ENCODE data around the gene LSM14B. TPM values are rescaled to one million over a fixed set of nuclear protein-coding genes. Genes with fewer than 3 reads are reported as not detected.

LSM14B gene
- total RNA-seq, 2 donors from 2014 or later, result 39.7 to 87.1 TPM

DNA sequence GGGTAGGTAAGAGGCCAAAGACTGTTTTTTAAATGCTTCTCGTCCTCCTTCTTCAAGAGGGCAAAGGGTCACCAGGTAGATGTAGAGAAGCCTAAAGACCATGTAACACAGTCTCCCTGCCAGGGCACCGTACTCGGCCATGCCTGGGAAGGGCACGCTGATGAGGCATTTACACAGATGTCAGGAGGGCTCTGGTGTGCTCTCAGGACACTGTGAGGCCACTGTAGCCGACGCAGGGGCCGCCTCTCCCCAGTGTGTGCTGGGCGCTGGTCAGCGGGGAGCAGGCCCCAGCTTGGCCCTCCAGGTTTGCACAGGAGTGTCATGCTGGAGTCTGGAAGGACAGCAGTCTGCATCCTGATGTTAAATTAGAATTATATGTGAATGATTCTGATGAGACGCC is 53.4 kb downstream of the LSM14B start:
- WGBS, result 93% methylated on average over 10 of the region's 10 CpGs
- H3K27me3 ChIP-seq (replicated peaks; ENCODE audit: insufficient read depth), result no peaks in the 10 kb centered on the region
- intact Hi-C loops (cut with DNase I), result no loop called here

DNA sequence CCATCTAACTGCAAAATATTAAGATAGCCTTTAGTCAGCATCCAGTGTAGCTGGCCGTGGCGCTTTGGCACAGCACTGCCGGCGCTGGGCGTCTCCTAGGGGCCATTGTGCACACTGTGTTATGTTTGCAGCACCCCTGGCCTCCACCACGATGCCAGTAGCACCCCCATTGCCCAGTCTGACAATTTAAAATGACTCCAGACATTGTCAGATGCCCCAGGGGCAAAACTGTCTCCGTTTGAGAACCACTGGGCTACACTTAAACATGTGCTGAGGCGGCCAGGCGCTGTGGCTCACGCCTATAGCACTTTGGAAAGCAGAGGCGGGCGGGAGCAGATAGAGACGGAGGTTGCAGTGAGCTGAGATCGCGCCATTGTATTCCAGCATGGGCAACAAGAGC is 54.6 kb downstream of the LSM14B start:
- Histone ChIP-seq H3K27ac (no peak overlapping the region), H3K9me3 (no peaks in the 10 kb centered on the region), H3K4me3 (no peak overlapping the region), H3K4me1 (replicated peaks) (no peaks in the 10 kb centered on the region), H3K27me3 (replicated peaks; ENCODE audit: insufficient read depth) (no peaks in the 10 kb centered on the region), H3K36me3 (no peaks in the 10 kb centered on the region)
- DNase-seq (ENCODE audit: low spot score), result no peak
- intact Hi-C loops (cut with DNase I), result no loop called here
- TF ChIP-seq, protein P1, sequence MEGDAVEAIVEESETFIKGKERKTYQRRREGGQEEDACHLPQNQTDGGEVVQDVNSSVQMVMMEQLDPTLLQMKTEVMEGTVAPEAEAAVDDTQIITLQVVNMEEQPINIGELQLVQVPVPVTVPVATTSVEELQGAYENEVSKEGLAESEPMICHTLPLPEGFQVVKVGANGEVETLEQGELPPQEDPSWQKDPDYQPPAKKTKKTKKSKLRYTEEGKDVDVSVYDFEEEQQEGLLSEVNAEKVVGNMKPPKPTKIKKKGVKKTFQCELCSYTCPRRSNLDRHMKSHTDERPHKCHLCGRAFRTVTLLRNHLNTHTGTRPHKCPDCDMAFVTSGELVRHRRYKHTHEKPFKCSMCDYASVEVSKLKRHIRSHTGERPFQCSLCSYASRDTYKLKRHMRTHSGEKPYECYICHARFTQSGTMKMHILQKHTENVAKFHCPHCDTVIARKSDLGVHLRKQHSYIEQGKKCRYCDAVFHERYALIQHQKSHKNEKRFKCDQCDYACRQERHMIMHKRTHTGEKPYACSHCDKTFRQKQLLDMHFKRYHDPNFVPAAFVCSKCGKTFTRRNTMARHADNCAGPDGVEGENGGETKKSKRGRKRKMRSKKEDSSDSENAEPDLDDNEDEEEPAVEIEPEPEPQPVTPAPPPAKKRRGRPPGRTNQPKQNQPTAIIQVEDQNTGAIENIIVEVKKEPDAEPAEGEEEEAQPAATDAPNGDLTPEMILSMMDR (IDR thresholded peaks at IDR 0.05), result no peak
- no peak for TF ChIP-seq POLR2AphosphoS5 (IDR thresholded peaks at IDR 0.05)
- no peak for TF ChIP-seq POLR2A (IDR thresholded peaks at IDR 0.05)
- whole genome bisulfite sequencing, result 91% methylated on average over 15 of the region's 15 CpGs

More for the DNA sequence above, 53.4 kb downstream of the LSM14B start:
- no peak for DNase-seq (ENCODE audit: low spot score)
- Histone ChIP-seq H3K36me3 (no peaks in the 10 kb centered on the region), H3K4me1 (replicated peaks) (no peaks in the 10 kb centered on the region), H3K9me3 (no peaks in the 10 kb centered on the region), H3K4me3 (no peak overlapping the region), H3K27ac (no peak overlapping the region)
- TF ChIP-seq, protein P1 (IDR thresholded peaks at IDR 0.05), result no peak
- TF ChIP-seq POLR2AphosphoS5 (IDR thresholded peaks at IDR 0.05) (no peak), POLR2A (IDR thresholded peaks at IDR 0.05) (no peak)

DNA sequence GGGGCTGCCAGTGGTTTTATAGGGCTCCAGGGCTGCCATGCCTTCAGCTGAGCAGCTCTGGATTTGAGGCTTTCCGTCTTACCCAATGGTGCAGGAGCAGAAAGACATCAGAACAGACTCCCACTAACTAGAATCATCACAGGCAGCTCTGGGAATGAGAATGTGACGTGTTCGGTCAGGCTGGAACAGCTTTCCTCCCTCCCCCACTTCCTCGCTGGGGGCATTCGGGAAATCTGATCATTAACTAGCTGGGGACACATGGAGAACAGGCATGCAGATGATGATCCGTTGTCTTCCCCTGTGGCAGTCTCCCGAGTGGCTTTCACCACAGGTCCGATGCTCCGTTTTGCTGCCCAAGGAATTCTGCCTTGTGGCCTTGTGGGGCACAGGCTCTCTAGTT is 55.0 kb downstream of the LSM14B start:
- no peak for DNase-seq (ENCODE audit: low spot score)
- Histone ChIP-seq H3K27me3 (replicated peaks; ENCODE audit: insufficient read depth) (no peaks in the 10 kb centered on the region), H3K36me3 (no peaks in the 10 kb centered on the region), H3K4me3 (no peak overlapping the region), H3K4me1 (replicated peaks) (no peaks in the 10 kb centered on the region), H3K27ac (no peak overlapping the region), H3K9me3 (no peaks in the 10 kb centered on the region)
- 84% methylated on average over 9 of the region's 9 CpGs for WGBS
- intact Hi-C loops (cut with DNase I), result no loop called here
- TF ChIP-seq POLR2A (IDR thresholded peaks at IDR 0.05), result no peak
- no peak for TF ChIP-seq POLR2AphosphoS5 (IDR thresholded peaks at IDR 0.05)
- TF ChIP-seq, protein P1 (IDR thresholded peaks at IDR 0.05), result no peak

DNA sequence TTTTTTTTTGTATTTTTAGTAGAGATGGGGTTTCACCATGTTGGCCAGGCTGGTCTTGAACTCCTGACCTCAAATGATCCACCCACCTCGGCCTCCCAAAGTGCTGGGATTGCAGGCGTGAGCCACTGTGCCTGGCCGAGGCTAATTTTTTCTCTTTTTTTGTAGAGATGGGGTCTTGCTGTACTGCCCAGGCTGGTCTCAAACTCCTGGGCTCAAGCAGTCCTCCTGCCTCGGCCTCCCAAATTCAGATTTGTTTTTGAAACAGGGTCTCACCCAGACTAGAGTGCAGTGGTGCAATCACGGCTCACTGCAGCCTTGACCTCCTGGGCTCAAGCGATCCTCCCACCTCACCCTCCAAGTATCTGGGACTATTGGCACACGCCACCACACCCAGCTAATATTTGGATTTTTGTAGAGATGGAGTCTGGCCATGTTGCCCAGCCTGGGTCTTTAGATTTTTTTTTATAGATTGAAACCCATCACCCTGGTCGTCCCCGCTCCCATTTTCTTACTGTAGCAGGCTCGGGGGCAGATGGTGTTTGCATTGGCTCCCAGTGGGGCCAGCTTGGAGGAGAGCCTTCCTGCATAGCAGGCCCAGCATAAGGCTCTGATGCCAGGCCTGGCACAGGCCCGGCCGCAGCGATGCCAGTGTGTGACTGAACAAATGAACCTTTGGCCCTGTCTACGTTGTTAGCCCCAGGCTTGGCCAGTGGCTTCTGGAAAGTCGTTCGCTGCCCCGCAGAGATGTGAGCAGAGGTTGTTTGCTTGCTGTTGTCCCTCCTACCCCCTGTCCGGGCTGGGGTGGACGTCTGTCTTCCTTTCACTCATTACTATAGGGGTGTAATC is 56.3 kb downstream of the LSM14B start:
- Histone ChIP-seq H3K27me3 (replicated peaks; ENCODE audit: insufficient read depth) (no peaks in the 10 kb centered on the region), H3K36me3 (no peaks in the 10 kb centered on the region), H3K9me3 (no peaks in the 10 kb centered on the region), H3K4me3 (no peak overlapping the region), H3K4me1 (replicated peaks) (peaks cover 2% of the 10 kb centered on the region), H3K27ac (no peak overlapping the region)
- WGBS, result 91% methylated on average over 19 of the region's 19 CpGs
- intact Hi-C loops (cut with DNase I), result no loop called here
- DNase-seq (ENCODE audit: low spot score), result no peak
- TF ChIP-seq POLR2AphosphoS5 (IDR thresholded peaks at IDR 0.05) (no peak), POLR2A (IDR thresholded peaks at IDR 0.05) (no peak)
- TF ChIP-seq, protein P1 (IDR thresholded peaks at IDR 0.05), result no peak

DNA sequence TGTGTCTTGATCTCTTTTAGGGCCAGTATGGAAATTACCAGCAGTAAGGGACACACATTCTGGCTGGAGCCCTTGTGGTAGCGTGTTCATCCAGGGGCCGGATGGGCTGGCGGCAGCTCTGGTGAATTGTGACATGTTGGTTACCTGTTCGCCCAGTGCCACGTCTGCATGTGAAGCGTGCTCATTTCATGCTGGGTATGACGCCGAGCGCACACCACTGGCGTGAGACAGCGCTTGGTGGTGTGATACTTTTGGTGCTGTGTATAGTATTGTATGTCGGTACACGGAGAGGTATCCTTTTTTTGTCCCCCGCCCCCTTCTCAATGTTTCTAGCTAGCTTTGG is 56.9 kb downstream of the LSM14B start:
- Histone ChIP-seq H3K27me3 (replicated peaks; ENCODE audit: insufficient read depth) (no peaks in the 10 kb centered on the region), H3K4me1 (replicated peaks) (peaks cover 4% of the 10 kb centered on the region), H3K9me3 (no peaks in the 10 kb centered on the region), H3K36me3 (no peaks in the 10 kb centered on the region), H3K4me3 (no peak overlapping the region), H3K27ac (no peak overlapping the region)
- no peak for TF ChIP-seq POLR2AphosphoS5 (IDR thresholded peaks at IDR 0.05)
- no peak for DNase-seq (ENCODE audit: low spot score)
- WGBS, result 96% methylated on average over 14 of the region's 14 CpGs
- intact Hi-C loops (cut with DNase I), result no loop called here

Data from prostate gland (tissue), 2 donors.